HG03432 (cell line): ENCODE measurements around the gene NABP2.
"Not testable (repeated sequence)": the region's sequence is repeated elsewhere in the genome, so short reads cannot be mapped to it uniquely, and the experiment has no call there.

Experiments
- ATAC-seq: cut with Tn5 transposase; IDR thresholded peaks from one replicate; pipeline ENCODE4 v1.9.1; 2021; ENCODE audit warnings: mild to moderate bottlenecking, moderate library complexity; ENCODE audit not compliant: unreplicated experiment

The NABP2 gene

DNA sequence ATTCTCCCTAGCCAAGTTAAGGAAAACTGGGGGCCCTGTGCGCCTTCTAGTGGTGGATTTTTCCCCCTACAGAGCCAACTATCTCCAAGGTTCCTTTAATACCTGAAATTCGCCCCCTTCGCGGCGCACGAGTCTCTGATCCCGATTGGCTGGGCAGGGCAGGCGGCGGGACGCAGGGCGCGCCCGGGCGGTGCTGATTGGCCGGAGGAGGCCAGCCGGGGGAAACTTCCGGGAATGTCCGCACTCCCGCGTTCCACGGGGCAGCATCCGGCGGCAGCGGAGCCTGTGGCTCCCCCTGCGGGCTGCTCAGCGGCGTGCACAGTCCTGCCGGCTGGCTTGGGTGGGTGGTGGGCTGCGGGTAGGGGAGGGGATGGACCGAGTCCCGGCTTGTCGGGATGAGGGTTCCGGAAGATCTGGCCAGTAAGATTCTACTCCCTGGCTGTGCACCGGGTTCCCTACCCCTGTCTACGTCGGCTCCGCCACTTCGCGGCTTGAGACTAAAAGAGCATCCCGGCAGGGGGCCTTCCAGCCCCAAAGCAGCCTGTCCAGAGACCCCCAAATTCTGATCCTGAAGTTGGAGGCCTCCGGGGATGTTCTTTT lies at the start of gene NABP2:
TSS of gene NABP2 (plus strand) at position 241 of the 600 bp plus-strand sequence. CDS start 515 bp downstream, outside the sequence.
- peak; percentile 80 for ATAC-seq

- ATAC-seq, result no peak
These were observed 45.8 kb upstream of the NABP2 start for GRCh38 chr12:56178347-56178746.

DNA sequence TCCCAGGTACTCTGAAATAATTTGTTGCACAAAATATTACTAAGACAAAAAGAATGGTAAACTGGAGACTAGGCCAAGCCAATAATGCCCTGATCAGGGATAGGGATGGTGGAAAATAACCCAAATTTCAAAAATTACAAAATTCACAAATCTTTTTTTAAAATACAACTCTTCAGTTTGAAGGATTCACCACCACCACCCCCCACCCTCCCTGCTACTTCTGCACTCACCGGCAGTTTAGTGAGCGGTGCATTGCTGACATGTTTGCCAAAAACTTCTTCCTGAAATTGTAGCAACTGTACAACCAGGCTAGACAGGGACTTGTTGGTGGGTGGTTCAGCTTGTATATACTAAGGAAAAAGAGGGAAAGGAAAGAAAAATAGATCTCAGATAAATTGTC lies 37.2 kb upstream of the NABP2 start:
- ATAC-seq, result no peak

GRCh38 chr12:56188131-56188777 lies 35.9 kb upstream of the NABP2 start:
- no peak for ATAC-seq

GRCh38 chr12:56188778-56189098 lies 35.4 kb upstream of the NABP2 start:
- ATAC-seq, result no peak

DNA sequence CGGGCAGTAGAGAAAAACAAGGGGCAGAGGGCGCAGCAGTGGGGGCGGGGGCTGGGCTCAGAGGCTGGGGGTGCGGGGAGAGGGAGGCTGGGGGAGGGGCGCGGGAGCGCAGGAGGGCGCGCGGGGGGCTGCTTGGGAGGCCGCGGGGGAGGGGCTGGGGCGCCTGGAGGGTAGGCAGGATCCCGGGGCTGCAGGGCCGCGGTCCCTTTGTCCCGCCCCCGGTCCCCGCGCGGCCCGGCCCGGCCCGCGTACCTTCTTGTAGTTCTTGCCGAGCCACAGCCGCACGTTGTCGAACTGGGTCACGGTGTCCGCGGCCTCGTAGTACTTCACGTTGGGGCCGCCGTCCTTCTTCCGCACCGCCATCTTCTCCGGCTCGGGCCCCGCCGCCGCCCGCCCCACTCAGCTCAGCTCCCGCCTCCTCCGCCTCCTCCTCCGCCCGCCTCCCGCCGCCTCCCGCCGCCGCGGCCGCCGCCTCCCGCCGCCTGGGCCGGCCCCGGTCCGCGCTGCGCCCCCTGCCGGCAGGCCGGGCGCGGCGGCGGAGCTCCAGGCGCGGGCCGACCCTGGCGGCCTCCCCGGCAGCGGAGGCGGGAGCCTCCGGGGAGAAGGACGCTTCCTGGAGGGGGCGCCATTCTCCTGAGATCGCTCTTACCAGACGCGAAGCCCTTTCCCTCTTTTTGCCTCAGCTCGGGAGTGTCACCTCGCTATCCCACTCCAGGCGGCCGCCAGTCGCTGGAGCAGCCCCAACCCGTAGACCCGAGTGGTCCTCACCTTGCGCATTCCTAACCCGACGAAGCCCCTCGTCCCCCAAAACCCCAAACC lies 34.8 kb upstream of the NABP2 start, which contains the start of gene SMARCC2:
TSS of gene SMARCC2 (minus strand) at position 385 of the 819 bp plus-strand sequence. CDS start at position 363, 22 bp downstream.
- ATAC-seq, result peak; percentile 87

DNA sequence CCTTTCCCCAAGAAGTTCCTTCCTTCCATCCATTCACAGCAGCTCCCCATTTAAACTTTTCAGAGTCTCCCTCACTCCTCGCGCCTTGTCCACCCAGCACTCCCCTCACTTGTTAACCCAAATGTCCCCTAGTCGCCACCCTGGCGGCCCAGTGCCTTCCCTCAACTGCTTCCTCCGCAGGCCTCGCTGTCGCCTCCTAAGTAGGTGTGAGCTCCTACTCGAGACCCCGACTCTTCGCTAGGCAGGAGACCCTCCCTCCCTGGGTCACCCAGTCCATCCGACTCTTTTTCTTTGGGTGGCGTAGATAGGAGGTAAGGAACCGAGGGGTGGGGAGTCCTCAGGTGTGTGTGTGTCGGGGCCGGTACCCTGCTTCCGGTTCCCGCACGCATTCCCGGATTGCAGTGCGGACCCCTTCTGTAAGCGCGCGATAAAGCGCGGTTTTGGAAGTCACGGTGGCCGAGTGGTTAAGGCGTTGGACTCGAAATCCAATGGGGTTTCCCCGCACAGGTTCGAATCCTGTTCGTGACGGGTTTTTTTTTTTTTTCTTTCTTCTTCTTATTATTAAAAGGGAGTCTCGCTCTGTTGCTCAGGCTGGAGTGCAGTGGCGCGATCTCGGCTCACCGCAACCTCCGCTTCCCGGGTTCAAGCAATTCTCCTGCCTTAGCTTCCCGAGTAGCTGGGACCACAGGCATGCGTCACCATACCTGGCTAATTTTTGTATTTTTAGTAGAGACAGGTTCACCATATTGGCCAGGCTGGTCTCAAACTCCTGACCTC lies 34.0 kb upstream of the NABP2 start:
- peak; percentile 37 for ATAC-seq

DNA sequence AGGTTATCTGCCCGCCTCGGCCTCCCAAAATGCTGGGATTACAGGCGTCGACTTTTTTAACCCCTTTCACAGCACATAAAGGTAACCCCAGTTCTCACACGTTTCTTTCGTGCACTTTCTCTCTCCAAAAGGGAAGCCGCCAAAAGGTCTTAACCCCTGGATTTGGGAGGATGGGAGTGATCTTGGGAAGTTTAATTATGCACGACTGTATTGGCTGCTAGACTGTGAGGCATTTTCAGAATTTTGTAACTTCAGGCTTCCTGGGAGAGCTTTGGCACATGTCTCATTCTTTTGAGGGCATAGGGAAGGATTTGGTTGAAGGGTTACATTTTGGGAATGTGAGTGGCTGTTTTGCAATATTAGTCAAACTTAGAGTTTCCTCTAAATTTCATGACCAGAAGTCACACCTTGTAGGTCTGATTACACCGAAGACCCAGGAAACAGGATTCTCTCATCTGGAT lies 33.4 kb upstream of the NABP2 start:
- ATAC-seq, result no peak

GRCh38 chr12:56192582-56192981 lies 31.6 kb upstream of the NABP2 start:
- ATAC-seq, result no peak

DNA sequence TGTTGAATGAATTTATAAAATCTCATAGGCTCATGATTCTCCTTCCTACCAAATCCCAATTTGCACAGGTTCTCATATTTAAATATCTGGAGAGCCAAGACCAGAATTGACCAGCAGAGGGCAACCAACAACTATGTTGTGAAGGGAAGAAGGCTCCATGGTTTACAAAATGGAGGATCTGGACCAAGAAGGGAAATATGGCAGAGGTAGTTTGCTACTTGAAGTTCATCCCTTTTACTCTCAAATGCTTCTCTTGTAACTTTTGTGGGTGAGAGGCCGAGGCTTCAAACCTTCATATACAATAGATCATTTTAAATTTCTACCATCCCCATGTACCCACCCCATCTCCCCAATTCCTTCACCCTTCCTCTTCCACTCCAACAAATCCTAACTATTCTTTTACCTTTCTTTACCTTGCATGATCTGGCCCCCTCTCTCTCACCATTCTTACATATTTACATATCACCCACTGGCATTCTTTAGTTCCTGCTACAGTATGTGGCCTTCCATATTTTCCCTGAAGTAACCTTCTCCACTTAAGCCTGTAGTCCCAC lies 31.0 kb upstream of the NABP2 start:
- ATAC-seq, result no peak

GRCh38 chr12:56196818-56197550 lies 27.2 kb upstream of the NABP2 start:
- not testable (repeated sequence) for ATAC-seq

DNA sequence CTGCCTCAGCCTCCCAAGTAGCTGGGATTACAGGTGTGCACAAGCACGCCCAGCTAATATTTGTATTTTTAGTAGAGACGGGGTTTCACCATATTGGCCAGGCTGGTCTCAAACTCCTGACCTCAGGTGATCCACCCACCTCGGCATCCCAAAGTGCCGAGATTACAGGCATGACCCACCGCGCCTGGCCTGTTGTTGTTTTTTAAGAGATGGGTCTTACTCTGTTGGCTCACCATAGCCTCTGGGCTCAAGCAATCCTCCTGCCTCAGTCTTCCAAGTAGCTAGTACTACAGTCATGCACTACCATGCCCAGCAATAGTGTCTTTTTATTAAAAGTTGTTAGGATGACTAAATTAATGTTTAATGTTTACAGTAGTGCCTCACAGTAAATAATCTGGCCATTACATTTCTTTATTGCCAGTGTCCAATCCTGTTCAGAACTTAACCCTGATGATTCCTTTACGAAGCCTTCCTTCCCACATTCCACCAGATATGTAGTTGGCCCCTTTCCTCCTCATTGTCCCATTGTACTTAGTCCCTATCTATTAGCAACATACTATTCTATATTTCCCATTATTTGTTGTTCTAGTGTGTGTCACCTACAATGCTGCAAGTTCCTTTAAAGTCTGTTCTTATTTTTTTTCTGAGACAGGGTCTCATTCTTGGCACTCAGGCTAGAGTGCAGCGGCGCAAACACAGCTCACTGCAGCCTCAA lies 26.1 kb upstream of the NABP2 start:
- ATAC-seq, result no peak

DNA sequence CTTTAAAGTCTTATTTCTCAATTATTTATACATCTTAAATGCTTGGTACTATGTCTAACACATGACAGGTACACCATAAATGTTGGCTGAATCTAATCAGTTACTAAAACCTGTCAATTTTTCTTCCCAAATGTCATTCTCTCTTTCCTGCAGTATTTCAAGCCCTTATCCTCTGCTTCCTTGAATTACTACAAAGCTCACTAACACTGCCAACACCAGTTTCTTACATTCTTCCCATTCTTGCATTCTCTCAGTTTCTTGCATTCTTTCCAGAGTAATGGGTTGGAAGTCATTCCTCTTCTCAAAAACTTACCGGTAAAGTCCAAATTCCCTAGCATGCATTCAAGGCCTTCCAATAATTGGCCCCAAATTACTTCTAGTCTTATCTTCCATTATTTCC lies 25.3 kb upstream of the NABP2 start:
- no peak for ATAC-seq

- ATAC-seq, result no peak
These were observed 21.8 kb upstream of the NABP2 start for GRCh38 chr12:56202366-56202765.

- no peak for ATAC-seq
These were observed 21.3 kb upstream of the NABP2 start for GRCh38 chr12:56202838-56203237.

GRCh38 chr12:56204275-56204674 lies 19.9 kb upstream of the NABP2 start:
- no peak for ATAC-seq

GRCh38 chr12:56205445-56205844 lies 18.7 kb upstream of the NABP2 start:
- ATAC-seq, result no peak

DNA sequence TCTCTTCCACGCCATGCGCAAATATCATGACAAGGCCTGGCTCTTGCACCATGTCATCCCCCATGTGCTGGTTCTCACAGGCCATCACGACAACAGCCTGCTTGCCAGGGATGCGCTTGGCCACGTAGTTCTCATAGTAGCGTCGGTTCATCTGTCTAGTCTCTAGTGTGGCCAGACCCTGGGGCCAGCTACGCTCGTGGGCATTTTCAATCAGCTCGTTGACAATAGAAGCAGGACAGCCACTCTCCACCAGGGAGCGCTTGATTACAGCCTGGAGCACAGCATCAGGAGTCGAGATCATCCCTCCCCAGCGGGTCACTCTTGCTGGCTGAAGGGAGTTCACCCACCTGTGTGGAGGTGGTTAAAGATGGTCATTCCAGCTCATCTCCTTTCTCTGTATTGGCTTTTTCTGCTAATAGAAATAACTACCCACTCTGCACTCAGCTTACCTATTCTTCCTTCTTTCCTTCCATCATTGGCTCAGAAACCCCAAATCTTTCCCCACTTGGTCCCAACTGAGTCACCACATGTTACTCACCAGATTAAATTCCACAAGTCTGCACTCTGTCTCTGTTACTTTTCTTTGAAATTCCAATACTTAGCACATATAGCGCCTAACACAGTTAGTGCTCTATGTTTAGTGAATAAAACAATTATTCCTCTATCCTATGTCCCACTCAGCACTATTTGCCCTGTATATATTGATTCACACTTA lies 17.5 kb upstream of the NABP2 start:
- ATAC-seq, result peak; percentile 59

- no peak for ATAC-seq
These were observed 16.1 kb upstream of the NABP2 start for GRCh38 chr12:56208006-56208405.
